K562 (cell line): Measurements from ENCODE around the gene TSPAN18. TPM values are rescaled to one million over a fixed set of nuclear protein-coding genes. Genes with fewer than 3 reads are reported as not detected.
A peak's percentile ranks its signal among the peaks of the same experiment; 100 is the strongest.

Source experiments
- ADNP ChIP-seq: fragments of 200-800 bp; sonication (Bioruptor generic); IDR thresholded peaks from 2 replicates; pipeline ENCODE4 v1.6.1; 2016; ENCODE audit warnings: missing genetic modification characterization, missing compliant biosample characterization
- BCOR ChIP-seq: fragments of 450-650 bp; IDR thresholded peaks from 2 replicates; pipeline ENCODE4 v1.6.1; 2016
- CBX3 ChIP-seq, 2 experiments: IDR thresholded peaks; 1 replicate in 1 of 2; 2 replicates in 1 of 2; pipeline ENCODE4 v1.6.1; 2012; ENCODE audit warnings: inconsistent platforms in 2 of 2, low read length in 2 of 2, borderline replicate concordance in 1 of 2, control low read depth in 1 of 2
- ETS2 ChIP-seq: IDR thresholded peaks from 2 replicates; pipeline ENCODE4 v1.6.1; 2016; ENCODE audit warnings: borderline replicate concordance, missing genetic modification characterization, mild to moderate bottlenecking, moderate library complexity, missing compliant biosample characterization; ENCODE audit not compliant: poor library complexity, severe bottlenecking
- ID3 ChIP-seq, 2 experiments: fragments of 250-450 bp in 1 of 2; fragments of 450-650 bp in 1 of 2; sonication (Bioruptor Pico) in 1 of 2; IDR thresholded peaks; 2 replicates each; pipeline versions ENCODE4 v1.6.1 to v1.8.0; 2016 to 2021; ENCODE audit warnings: mild to moderate bottlenecking in 2 of 2, moderate library complexity in 2 of 2, missing compliant biosample characterization in 1 of 2, missing genetic modification characterization in 1 of 2
- KDM1A ChIP-seq, 2 experiments: fragments of 450-650 bp; IDR thresholded peaks; 2 replicates each; pipeline ENCODE4 v1.6.1; 2016; ENCODE audit warnings: mild to moderate bottlenecking in 2 of 2
- MEIS2 ChIP-seq: fragments of 450-650 bp; IDR thresholded peaks from 2 replicates; pipeline ENCODE4 v1.6.1; 2014; ENCODE audit warnings: mild to moderate bottlenecking; ENCODE audit not compliant: partially characterized antibody
- RBM25 ChIP-seq: fragments of 200-400 bp; formaldehyde crosslinking; IDR thresholded peaks from 2 replicates; pipeline ENCODE4 v1.6.1; 2018; ENCODE audit warnings: low read length, low read depth, moderate library complexity; ENCODE audit not compliant: severe bottlenecking
- TRIM28 ChIP-seq: fragments of 450-650 bp; IDR thresholded peaks from 2 replicates; pipeline ENCODE4 v1.6.1; 2017
- U2AF1 ChIP-seq: fragments of 200-400 bp; formaldehyde crosslinking; optimal IDR thresholded peaks from 2 replicates; pipeline ENCODE3; 2017; ENCODE audit warnings: mild to moderate bottlenecking, low read depth, low read length, moderate library complexity
- ZNF778 ChIP-seq: fragments of 450-650 bp; formaldehyde crosslinking; IDR thresholded peaks from 2 replicates; pipeline ENCODE4 v1.4.0; 2020; ENCODE audit warnings: mild to moderate bottlenecking, moderate library complexity
- polyA plus RNA-seq, 8 experiments: library from polyadenylated mRNA; depleted of rRNA in 4 of 8; stranded (reverse) in 5 of 8; unstranded in 3 of 8; fragments of >200 nt; fragmentation: Nextera tagmentation in 2 of 8; fragmentation: Illumina TruSeq in 1 of 8; extraction: Ambion mirVana in 2 of 8; extraction: Trizol in 1 of 8; gene quantifications; 2 replicates each; pipeline versions ENCODE4 v1.2.1 to v1.2.3, GENCODE V29; 2011 to 2014; ENCODE audit warnings: inconsistent platforms in 1 of 8, missing spikeins in 1 of 8
- total RNA-seq, 7 experiments: library from RNA; depleted of rRNA in 6 of 7; stranded (reverse); fragments of >200 nt in 6 of 7; fragmentation: Illumina TruSeq in 2 of 7; extraction: Trizol in 2 of 7; gene quantifications; 2 replicates each; pipeline versions ENCODE4 v1.2.1 to v1.2.3, GENCODE V29; 2011 to 2021; ENCODE audit warnings: low replicate concordance in 1 of 7
- TF ChIP-seq, protein P1 (sequence below): fragments of 450-650 bp; formaldehyde crosslinking; conservative IDR thresholded peaks from 2 replicates; pipeline ENCODE4 v1.4.0; 2022; ENCODE audit warnings: mild to moderate bottlenecking, missing genetic modification characterization

TSPAN18 gene
- total and polyA plus RNA-seq, 9 of the 15 experiments (the other 6 are each of a cell fraction or from before 2014, with no cell fraction given): 0.17 to 0.35 (median 0.22) TPM; not detected in 4

DNA sequence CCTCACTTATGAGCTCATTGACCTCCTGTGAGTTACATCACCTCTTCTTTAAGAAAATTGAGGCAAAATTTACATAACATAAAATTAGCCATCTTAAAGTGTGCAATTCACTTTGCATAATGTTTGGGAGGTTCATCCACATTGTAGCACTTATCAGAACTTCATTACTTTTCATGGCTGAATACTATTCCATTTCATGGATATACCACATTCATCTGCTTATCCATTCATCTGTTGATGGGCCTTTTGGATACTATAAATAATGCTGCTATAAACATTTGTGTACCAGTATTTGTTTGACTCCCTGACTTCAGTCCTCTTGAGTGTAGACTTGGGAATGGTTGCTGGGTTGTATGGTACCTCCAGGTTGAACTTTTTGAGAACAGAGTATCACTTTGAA lies 120.6 kb downstream of the TSPAN18 start (continued):
- TF ChIP-seq, protein P1, sequence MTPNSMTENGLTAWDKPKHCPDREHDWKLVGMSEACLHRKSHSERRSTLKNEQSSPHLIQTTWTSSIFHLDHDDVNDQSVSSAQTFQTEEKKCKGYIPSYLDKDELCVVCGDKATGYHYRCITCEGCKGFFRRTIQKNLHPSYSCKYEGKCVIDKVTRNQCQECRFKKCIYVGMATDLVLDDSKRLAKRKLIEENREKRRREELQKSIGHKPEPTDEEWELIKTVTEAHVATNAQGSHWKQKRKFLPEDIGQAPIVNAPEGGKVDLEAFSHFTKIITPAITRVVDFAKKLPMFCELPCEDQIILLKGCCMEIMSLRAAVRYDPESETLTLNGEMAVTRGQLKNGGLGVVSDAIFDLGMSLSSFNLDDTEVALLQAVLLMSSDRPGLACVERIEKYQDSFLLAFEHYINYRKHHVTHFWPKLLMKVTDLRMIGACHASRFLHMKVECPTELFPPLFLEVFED: no peak
- TF ChIP-seq KDM1A (IDR thresholded peaks at IDR 0.05): peak; percentile 25 to 27; a peak in 1 of 4 replicates
- no peak for TF ChIP-seq ZNF778 (CRISPR knock-in tag)
- TF ChIP-seq ID3 (CRISPR knock-in tag; IDR thresholded peaks at IDR 0.05): no peak
- no peak for TF ChIP-seq ID3 (tag; IDR thresholded peaks at IDR 0.05)
- TF ChIP-seq TRIM28: 0 out of 2 replicates have a peak, but pooled peaks have one; percentile 45
- peak in 1 of 2 experiments; percentile 74; a peak in 1 of 3 replicates for TF ChIP-seq CBX3 (IDR thresholded peaks at IDR 0.05; ENCODE audit: borderline replicate concordance in 1 of 2, low read length in 2 of 2)
- no peak for TF ChIP-seq ETS2 (tag)
- TF ChIP-seq ADNP (tag): peak; percentile 81
- TF ChIP-seq U2AF1: no peak
- peak; percentile 87 for TF ChIP-seq RBM25
- TF ChIP-seq MEIS2: no peak
- 0 out of 2 replicates have a peak, but pooled peaks have one; percentile 38 for TF ChIP-seq BCOR
